ENCODE measurements around the gene ZNF618. TPM values are rescaled to one million over a fixed set of nuclear protein-coding genes. Genes with fewer than 3 reads are reported as not detected.

ZNF618 gene
- total RNA-seq, 1 donor from 2014 or later, result 10.2 TPM

DNA sequence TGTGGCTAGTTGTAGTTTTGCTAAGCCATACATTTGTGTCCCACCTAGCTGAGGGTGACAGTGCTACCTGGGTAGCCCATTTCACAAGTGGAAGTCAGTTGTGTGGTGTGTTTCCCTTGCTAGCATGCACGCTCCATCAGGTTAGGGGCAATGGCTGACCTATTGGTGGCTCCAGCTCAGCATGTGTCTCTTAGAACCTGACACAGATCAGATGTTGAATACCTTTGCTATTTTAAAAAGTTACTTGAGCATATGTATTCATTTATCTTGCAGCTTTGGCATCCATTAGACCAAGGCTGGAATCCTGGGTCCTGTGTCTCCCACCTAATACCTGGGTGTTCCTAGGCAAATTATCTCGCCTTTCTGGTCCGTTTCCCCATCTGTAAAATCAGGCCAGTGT, 44.8 kb downstream of the ZNF618 start:
- no peak overlapping the region for H3K4me3 ChIP-seq
- H3K36me3 ChIP-seq, result no peaks in the 10 kb centered on the region
- no peak for DNase-seq
- H3K27ac ChIP-seq, result no peak overlapping the region
- H3K27me3 ChIP-seq (ENCODE audit: low read depth), result no peaks in the 10 kb centered on the region
- no peaks in the 10 kb centered on the region for H3K9me3 ChIP-seq
- TF ChIP-seq, protein P1, sequence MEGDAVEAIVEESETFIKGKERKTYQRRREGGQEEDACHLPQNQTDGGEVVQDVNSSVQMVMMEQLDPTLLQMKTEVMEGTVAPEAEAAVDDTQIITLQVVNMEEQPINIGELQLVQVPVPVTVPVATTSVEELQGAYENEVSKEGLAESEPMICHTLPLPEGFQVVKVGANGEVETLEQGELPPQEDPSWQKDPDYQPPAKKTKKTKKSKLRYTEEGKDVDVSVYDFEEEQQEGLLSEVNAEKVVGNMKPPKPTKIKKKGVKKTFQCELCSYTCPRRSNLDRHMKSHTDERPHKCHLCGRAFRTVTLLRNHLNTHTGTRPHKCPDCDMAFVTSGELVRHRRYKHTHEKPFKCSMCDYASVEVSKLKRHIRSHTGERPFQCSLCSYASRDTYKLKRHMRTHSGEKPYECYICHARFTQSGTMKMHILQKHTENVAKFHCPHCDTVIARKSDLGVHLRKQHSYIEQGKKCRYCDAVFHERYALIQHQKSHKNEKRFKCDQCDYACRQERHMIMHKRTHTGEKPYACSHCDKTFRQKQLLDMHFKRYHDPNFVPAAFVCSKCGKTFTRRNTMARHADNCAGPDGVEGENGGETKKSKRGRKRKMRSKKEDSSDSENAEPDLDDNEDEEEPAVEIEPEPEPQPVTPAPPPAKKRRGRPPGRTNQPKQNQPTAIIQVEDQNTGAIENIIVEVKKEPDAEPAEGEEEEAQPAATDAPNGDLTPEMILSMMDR (IDR thresholded peaks at IDR 0.05), result no peak
- H3K4me1 ChIP-seq, result no peaks in the 10 kb centered on the region
- ATAC-seq, result no peak
- intact Hi-C loops (cut with DNase I), result no loop called here

DNA sequence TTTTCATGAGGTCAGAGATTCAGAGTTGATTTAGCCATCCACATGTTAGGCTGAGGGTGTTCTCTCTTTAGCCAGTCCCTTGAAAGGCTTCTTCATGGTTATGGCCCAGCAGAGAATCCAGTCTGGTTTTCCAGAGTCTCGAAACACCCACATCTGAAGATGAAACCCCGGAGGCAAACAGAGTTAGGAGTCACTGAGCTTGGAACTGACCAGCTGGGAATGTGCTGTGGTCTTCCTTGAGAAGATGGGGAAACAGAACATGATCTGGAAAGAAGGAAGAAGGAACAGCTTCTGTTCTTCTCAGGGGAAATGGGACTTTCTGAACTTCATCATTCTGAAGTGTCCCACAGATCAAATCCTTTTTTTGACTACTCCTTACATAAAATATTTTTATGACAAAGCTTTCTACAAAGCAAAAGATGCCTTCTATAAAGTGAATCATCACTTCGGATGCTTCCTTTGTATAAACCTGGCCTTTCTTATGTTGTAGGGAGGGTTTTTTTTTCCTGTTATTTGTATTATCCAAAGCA, 45.4 kb downstream of the ZNF618 start:
- Histone ChIP-seq H3K36me3 (no peaks in the 10 kb centered on the region), H3K27ac (no peak overlapping the region), H3K4me3 (no peak overlapping the region), H3K9me3 (no peaks in the 10 kb centered on the region), H3K27me3 (ENCODE audit: low read depth) (no peaks in the 10 kb centered on the region), H3K4me1 (no peaks in the 10 kb centered on the region)
- ATAC-seq (no peak), DNase-seq (no peak)
- TF ChIP-seq, protein P1 (IDR thresholded peaks at IDR 0.05), result no peak
- intact Hi-C loops (cut with DNase I), result no loop called here

DNA sequence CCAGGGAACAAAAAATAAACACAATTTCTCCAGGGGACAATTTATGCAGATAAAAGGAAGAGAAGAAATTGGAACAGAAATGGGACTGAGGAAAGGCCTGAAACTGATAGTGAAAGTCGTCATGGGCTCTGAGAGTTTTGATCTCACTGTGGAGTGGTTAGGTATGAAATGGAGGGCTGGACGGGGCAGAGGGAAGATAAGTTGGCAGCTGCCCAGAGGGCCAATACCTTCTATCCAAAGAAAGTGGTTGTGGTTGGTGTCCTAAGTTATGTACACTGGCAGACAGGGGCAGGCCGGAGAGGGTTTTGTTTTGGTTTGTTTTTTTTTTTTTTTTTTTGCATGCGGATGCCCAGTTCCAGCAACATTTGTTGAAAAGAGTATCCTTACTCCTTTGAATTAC, 46.1 kb downstream of the ZNF618 start:
- no peaks in the 10 kb centered on the region for H3K36me3 ChIP-seq
- no peaks in the 10 kb centered on the region for H3K9me3 ChIP-seq
- no peak for DNase-seq
- no peaks in the 10 kb centered on the region for H3K27me3 ChIP-seq (ENCODE audit: low read depth)
- H3K27ac ChIP-seq, result no peak overlapping the region
- H3K4me3 ChIP-seq, result no peak overlapping the region
- no peak for ATAC-seq
- TF ChIP-seq, protein P1 (IDR thresholded peaks at IDR 0.05), result no peak
- intact Hi-C loops (cut with DNase I), result no loop called here
- no peaks in the 10 kb centered on the region for H3K4me1 ChIP-seq

DNA sequence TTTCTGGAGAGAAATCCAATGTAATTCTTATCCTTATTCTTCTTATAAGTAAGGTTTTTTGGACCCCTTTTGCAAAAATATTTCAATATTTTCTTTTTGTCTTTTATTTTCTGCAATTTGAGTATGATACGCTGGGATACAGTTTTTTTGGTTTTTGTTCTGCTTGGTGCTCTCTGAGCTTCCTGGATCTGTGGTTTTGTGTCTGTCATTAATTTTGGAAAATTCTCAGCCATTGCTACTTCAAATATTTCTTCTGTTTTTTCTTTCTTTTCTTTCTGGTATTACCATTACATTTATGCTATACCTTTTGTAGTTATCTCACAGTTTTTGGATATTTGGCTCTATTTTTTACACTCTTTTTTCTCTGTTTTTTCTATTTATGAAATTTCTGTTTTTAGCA, 50.1 kb downstream of the ZNF618 start:
- TF ChIP-seq, protein P1 (IDR thresholded peaks at IDR 0.05), result no peak
- DNase-seq (no peak), ATAC-seq (no peak)
- Histone ChIP-seq H3K36me3 (no peaks in the 10 kb centered on the region), H3K9me3 (peaks cover 6% of the 10 kb centered on the region), H3K4me1 (peaks cover 18% of the 10 kb centered on the region), H3K27me3 (ENCODE audit: low read depth) (no peaks in the 10 kb centered on the region), H3K27ac (no peak overlapping the region), H3K4me3 (no peak overlapping the region)
- intact Hi-C loops (cut with DNase I), result no loop called here

DNA sequence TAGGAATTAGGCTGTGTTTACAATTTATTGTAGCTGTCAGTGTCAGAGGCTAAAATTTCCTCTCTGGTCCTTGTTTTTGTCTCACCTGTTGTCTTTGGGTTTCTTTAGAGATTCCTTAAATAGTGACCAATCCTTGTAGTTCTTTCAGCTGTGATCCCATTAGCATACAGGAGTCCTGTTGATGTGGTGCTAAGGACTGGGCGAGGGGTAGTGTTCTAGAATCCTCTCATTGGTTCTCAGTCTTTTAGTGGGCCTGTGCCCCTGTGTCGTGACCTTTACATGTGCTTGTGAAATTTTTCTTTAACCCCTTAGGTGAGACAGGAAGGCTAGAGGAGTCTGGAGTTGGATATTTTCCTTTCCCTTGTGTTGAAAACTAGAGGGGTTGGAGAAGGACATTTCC, 51.2 kb downstream of the ZNF618 start:
- Histone ChIP-seq H3K4me3 (no peak overlapping the region), H3K27ac (no peak overlapping the region), H3K9me3 (peaks cover 6% of the 10 kb centered on the region), H3K4me1 (peaks cover 18% of the 10 kb centered on the region), H3K27me3 (ENCODE audit: low read depth) (no peaks in the 10 kb centered on the region), H3K36me3 (no peaks in the 10 kb centered on the region)
- intact Hi-C loops (cut with DNase I), result no loop called here
- ATAC-seq (no peak), DNase-seq (no peak)
- TF ChIP-seq, protein P1 (IDR thresholded peaks at IDR 0.05), result no peak

DNA sequence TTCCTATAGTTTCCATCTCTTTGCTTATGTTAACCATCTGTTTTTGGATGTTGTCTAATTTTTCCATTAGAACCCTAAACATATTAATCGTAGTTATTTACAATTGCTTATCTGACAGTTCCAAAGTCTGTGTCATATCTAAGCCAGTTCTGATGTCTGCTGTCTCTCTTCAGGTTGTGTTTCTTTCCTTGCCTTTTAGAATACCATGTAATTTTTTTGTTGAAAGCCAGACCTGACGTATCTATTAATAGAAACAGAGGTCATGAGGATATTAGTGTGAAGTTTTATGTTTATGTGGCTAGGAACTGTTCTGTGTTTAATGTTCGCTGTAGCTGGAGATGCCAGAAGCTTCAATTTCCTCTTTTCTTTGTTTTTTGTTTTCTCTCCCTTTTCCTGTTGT, 52.2 kb downstream of the ZNF618 start:
- no peak for ATAC-seq

More for the DNA sequence above, 52.2 kb downstream of the ZNF618 start:
- H3K36me3 ChIP-seq, result no peaks in the 10 kb centered on the region
- no peak for DNase-seq
- H3K4me1 ChIP-seq, result peaks cover 18% of the 10 kb centered on the region
- intact Hi-C loops (cut with DNase I), result no loop called here
- TF ChIP-seq, protein P1 (IDR thresholded peaks at IDR 0.05), result no peak
- no peak overlapping the region for H3K27ac ChIP-seq
- H3K27me3 ChIP-seq (ENCODE audit: low read depth), result no peaks in the 10 kb centered on the region
- peaks cover 6% of the 10 kb centered on the region for H3K9me3 ChIP-seq
- no peak overlapping the region for H3K4me3 ChIP-seq

Measured in lower lobe of right lung (tissue), 2 donors.